ENCODE measurements around the gene TAGAP. TPM values are rescaled to one million over a fixed set of nuclear protein-coding genes. Genes with fewer than 3 reads are reported as not detected.
A peak's percentile ranks its signal among the peaks of the same experiment; 100 is the strongest.

TAGAP gene
- total and polyA plus RNA-seq, 10 of the 15 experiments (the other 5 are each of a cell fraction or from before 2014, with no cell fraction given): 5.3 to 27.4 (median 18.9) TPM

DNA sequence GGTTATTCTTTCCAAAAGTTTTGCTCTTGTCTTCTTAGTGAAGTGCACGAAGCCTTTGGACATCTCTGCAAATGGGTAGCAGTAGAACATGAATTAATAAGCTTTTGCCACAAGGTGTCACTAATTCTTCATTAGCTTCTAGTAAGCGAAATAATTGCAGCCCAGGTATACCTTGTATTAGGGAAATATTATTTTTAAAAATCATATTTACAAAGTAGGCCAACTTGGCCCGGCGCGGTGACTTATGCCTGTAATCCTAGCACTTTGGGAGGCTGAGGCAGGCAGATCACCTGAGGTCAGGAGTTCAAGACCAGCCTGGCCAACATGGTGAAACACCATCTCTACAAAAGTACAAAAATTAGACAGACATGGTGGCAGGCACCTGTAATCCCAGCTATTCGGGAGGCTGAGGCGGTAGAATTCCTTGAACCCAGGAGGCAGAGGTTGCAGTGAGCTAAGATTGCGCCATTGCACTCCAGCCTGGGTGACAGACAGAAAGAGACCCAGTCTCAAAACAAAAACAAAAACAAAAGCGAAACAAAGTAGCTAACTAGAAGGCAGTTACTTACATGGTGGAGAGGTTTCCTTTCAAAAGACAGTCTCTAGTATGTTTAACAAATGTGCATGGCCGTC is 36.0 kb downstream of the TAGAP start (continued):
- TF ChIP-seq, protein P1, sequence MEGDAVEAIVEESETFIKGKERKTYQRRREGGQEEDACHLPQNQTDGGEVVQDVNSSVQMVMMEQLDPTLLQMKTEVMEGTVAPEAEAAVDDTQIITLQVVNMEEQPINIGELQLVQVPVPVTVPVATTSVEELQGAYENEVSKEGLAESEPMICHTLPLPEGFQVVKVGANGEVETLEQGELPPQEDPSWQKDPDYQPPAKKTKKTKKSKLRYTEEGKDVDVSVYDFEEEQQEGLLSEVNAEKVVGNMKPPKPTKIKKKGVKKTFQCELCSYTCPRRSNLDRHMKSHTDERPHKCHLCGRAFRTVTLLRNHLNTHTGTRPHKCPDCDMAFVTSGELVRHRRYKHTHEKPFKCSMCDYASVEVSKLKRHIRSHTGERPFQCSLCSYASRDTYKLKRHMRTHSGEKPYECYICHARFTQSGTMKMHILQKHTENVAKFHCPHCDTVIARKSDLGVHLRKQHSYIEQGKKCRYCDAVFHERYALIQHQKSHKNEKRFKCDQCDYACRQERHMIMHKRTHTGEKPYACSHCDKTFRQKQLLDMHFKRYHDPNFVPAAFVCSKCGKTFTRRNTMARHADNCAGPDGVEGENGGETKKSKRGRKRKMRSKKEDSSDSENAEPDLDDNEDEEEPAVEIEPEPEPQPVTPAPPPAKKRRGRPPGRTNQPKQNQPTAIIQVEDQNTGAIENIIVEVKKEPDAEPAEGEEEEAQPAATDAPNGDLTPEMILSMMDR (IDR thresholded peaks at IDR 0.05 in 2 of 3, conservative IDR thresholded peaks at IDR 0.05 in 1 of 3; ENCODE audit: control insufficient read depth in 2 of 3, extremely low read depth in 1 of 3, insufficient read depth in 1 of 3, low read depth in 3 of 3, low read length in 3 of 3): peak; percentile 50 to 70 (median 60); a peak in 5 of 6 replicates
- TF ChIP-seq ZNF384 (IDR thresholded peaks at IDR 0.05; ENCODE audit: borderline replicate concordance, low read depth, low read length) (no peak), NFXL1 (IDR thresholded peaks at IDR 0.05; ENCODE audit: borderline replicate concordance) (no peak), MEF2B (IDR thresholded peaks at IDR 0.05; ENCODE audit: partially characterized antibody, poor library complexity, severe bottlenecking) (no peak), RB1 (IDR thresholded peaks at IDR 0.05; ENCODE audit: borderline replicate concordance) (peak; percentile 27; the same call in 1 of the 2 replicates), ASH2L (IDR thresholded peaks at IDR 0.05; ENCODE audit: borderline replicate concordance, low read depth) (no peak), FOXK2 (IDR thresholded peaks at IDR 0.05) (no peak), SP1 (IDR thresholded peaks at IDR 0.05; ENCODE audit: low read depth, low read length) (no peak), CHD2 (IDR thresholded peaks at IDR 0.05; ENCODE audit: borderline replicate concordance, low read depth, low read length) (no peak), RELA (IDR thresholded peaks at IDR 0.05; ENCODE audit: borderline replicate concordance, partially characterized antibody) (no peak), MEF2A (IDR thresholded peaks at IDR 0.05; ENCODE audit: insufficient read depth, low read depth, low read length) (no peak), NR2F1 (conservative IDR thresholded peaks at IDR 0.05) (0 out of 2 replicates have a peak, but pooled peaks have one; percentile 54), WRNIP1 (IDR thresholded peaks at IDR 0.05; ENCODE audit: borderline replicate concordance, low read depth, low read length) (no peak), MTA2 (IDR thresholded peaks at IDR 0.05; ENCODE audit: low read depth) (no peak), CBX3 (IDR thresholded peaks at IDR 0.05; ENCODE audit: borderline replicate concordance, low read depth) (no peak), ZNF24 (IDR thresholded peaks at IDR 0.05) (no peak)
- TF ChIP-seq, protein P2, sequence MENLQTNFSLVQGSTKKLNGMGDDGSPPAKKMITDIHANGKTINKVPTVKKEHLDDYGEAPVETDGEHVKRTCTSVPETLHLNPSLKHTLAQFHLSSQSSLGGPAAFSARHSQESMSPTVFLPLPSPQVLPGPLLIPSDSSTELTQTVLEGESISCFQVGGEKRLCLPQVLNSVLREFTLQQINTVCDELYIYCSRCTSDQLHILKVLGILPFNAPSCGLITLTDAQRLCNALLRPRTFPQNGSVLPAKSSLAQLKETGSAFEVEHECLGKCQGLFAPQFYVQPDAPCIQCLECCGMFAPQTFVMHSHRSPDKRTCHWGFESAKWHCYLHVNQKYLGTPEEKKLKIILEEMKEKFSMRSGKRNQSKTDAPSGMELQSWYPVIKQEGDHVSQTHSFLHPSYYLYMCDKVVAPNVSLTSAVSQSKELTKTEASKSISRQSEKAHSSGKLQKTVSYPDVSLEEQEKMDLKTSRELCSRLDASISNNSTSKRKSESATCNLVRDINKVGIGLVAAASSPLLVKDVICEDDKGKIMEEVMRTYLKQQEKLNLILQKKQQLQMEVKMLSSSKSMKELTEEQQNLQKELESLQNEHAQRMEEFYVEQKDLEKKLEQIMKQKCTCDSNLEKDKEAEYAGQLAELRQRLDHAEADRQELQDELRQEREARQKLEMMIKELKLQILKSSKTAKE (IDR thresholded peaks at IDR 0.05; ENCODE audit: low read depth, poor library complexity, severe bottlenecking): no peak
- TF ChIP-seq, protein P3, sequence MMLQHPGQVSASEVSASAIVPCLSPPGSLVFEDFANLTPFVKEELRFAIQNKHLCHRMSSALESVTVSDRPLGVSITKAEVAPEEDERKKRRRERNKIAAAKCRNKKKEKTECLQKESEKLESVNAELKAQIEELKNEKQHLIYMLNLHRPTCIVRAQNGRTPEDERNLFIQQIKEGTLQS (IDR thresholded peaks at IDR 0.05; ENCODE audit: borderline replicate concordance, extremely low read depth, low read depth, low read length): no peak
- TF ChIP-seq, protein P4, sequence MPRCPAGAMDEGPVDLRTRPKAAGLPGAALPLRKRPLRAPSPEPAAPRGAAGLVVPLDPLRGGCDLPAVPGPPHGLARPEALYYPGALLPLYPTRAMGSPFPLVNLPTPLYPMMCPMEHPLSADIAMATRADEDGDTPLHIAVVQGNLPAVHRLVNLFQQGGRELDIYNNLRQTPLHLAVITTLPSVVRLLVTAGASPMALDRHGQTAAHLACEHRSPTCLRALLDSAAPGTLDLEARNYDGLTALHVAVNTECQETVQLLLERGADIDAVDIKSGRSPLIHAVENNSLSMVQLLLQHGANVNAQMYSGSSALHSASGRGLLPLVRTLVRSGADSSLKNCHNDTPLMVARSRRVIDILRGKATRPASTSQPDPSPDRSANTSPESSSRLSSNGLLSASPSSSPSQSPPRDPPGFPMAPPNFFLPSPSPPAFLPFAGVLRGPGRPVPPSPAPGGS (IDR thresholded peaks at IDR 0.05; ENCODE audit: borderline replicate concordance, insufficient read depth, low read depth, low read length, poor library complexity, severe bottlenecking): no peak
- TF ChIP-seq, protein P5, sequence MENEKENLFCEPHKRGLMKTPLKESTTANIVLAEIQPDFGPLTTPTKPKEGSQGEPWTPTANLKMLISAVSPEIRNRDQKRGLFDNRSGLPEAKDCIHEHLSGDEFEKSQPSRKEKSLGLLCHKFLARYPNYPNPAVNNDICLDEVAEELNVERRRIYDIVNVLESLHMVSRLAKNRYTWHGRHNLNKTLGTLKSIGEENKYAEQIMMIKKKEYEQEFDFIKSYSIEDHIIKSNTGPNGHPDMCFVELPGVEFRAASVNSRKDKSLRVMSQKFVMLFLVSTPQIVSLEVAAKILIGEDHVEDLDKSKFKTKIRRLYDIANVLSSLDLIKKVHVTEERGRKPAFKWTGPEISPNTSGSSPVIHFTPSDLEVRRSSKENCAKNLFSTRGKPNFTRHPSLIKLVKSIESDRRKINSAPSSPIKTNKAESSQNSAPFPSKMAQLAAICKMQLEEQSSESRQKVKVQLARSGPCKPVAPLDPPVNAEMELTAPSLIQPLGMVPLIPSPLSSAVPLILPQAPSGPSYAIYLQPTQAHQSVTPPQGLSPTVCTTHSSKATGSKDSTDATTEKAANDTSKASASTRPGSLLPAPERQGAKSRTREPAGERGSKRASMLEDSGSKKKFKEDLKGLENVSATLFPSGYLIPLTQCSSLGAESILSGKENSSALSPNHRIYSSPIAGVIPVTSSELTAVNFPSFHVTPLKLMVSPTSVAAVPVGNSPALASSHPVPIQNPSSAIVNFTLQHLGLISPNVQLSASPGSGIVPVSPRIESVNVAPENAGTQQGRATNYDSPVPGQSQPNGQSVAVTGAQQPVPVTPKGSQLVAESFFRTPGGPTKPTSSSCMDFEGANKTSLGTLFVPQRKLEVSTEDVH (IDR thresholded peaks at IDR 0.05; ENCODE audit: low read depth, partially characterized antibody): no peak
